HT-29 (cell line): ENCODE measurements around the gene OR1I1. TPM values are rescaled to one million over a fixed set of nuclear protein-coding genes. Genes with fewer than 3 reads are reported as not detected.
"Not testable (repeated sequence)": the region's sequence is repeated elsewhere in the genome, so short reads cannot be mapped to it uniquely, and the experiment has no call there.

Source experiments
- DNase-seq: peaks from one replicate; pipeline ENCODE4 v3.0.0-alpha.2; 2015; ENCODE audit warnings: low spot score
- total RNA-seq: library from RNA; depleted of rRNA; stranded (reverse); fragments of >200 nt; shearing (Covaris generic); gene quantifications from 2 replicates; pipeline ENCODE4 v1.2.3, GENCODE V29; 2014; rRNA removed

OR1I1 gene
- not detected in 2 replicates for total RNA-seq

GRCh38 chr19:15081911-15082310, at the start of gene OR1I1:
TSS of gene OR1I1 (plus strand) at chr19:15082211. CDS start at chr19:15087066, 4,855 bp downstream.
- no peak for DNase-seq

- no peak for DNase-seq
Observed at GRCh38 chr19:15035795-15036311, 46.2 kb upstream of the OR1I1 start.

DNA sequence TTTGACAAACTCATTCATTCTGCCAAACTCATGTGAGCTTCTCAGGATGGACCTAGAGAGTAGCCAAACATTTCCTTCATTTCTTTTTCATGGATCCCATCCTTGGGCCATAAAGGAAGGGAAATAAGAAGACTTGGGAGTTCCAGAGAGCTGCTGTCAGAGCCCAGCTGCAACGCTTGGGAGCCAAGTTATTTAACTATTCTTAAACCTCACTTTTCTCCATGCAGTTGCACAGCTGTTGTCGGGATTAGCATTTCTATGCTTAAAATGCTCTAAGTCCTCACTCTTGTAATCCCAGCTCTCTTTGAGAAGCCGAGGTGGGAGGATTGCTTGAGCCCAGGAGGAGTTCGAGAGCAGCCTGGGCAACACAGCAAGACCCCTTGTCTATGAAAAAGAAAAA, 44.4 kb upstream of the OR1I1 start:
- no peak for DNase-seq

DNA sequence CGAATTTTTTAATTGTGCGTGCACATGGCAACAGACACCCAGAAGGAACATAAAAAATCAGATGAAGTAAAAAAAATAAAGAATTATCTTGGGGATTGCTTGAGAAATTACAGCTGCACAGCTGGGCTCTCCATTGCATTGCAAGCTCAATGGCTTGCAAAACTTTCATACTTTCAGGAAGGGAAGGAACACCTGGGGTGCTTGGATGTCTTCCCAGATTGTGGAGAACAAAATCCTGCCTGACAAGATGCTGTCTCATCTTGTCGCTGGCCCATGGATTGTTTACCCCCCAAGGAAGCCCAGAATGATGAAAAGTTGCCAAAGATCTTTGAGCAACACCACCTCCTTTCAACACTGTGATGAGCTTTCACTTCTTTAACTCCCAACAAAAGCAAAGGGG, 43.7 kb upstream of the OR1I1 start:
- no peak for DNase-seq

- DNase-seq: no peak
Observed at GRCh38 chr19:15042003-15042402, 40.0 kb upstream of the OR1I1 start.

DNA sequence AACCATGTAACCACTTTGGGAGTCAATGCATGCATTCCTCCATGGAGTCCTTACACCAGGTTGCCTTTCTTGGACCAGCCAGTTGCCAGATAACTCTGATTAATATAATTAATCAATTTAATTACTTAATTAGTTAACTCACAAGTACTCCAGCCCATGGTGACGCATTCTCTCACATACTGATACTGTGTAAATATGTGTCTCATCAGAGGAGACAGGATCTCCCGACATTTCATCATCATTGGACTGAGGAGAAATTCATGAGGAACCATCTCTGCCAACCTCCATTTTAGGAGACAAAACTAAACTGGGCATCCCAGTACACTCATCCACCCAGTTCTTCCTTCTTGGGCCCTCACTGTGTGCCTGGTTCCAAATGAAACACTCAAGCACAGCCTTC, 39.2 kb upstream of the OR1I1 start:
- DNase-seq: no peak

DNA sequence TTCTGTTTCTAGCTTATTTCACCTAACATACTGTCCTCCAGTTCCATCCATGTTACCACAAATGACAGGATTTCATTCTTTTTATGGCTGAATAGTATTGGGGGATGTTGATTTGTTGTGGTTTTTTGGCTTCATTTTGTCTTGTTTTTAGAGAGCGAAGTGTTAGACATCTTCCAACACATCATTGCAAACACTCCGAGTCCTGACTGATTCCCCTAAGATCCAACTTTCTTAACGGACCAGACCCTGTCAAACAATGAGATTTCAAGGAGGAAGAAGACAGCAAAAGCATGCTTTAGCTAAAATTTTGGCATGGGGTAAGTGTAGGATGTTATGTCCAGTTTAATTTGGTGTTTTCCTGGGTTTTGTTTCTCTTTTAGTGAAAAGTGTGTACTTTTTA, 36.5 kb upstream of the OR1I1 start:
- no peak for DNase-seq

DNA sequence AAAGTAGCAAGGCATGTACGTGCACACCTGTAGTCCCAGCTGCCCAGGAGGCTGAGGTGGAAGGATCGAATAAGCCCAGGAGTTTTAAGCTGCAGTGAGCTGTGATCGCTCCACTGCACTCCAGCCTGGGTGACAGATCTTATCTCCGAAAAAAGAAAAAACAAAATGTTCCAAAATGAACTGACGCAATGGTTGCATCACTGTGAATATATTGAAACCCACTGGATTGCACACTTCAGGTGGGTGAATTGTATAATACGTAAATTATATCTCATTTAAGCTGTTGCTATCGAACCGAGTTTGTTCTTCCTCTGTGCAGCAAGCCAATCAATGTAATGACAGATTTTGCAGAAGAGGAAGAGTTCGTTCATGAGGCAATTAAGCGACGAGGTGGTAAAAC, 34.3 kb upstream of the OR1I1 start:
- no peak for DNase-seq

- DNase-seq: no peak
Observed at GRCh38 chr19:15048128-15048527, 33.9 kb upstream of the OR1I1 start.

DNA sequence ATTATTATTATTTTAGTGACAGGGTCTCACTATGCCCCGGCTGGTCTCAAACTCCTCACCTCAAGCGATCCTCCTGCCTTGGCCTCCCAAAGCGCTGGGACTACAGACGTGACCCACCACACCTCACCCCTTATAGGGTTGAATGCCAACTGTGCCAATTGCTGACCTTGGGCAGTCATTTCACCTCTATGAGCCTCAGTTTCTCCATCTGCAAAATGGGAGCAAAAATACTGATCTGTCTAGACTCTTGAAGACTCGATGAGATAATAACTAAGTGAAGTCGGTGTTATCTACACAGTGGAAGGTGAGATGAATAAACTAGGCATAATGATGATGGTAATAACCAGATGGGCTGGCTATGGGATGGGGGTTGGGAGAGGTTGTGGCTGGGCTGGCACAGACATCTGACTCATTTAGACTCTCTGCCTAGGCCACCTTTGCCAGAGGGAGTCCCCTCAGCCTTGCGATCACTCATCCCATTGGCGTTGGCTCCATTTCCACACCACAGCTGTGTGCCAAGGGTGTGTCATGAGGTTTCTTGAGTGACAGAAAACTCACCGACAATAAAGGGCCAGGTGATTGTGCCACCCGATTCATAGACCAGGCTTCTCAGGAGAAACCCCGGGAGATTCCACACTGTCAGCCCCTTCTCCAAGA, 33.0 kb upstream of the OR1I1 start, which contains the start of gene CASP14:
CASP14 (plus strand) TSS at position 596 of the 657 bp plus-strand sequence. CDS start 2,772 bp downstream, outside the sequence.
- no peak for DNase-seq

DNA sequence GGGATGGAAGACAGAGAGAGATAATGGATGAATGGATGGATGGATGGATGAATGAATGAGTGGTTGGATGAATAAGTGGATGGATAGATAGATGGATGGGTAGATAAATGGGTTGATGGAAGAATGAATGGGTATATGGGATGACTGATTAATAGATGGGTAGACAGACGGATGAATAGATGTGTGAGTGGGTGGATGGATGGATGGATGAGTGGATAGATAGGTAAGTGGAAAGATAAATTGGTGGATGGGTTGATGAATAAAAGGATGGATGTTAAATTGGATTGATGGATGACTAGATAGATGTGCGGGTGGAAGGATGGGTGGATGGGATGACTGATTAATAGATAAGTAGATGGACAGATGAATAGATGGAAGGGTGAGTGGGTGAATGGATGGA, 31.4 kb upstream of the OR1I1 start:
- DNase-seq: no peak

DNA sequence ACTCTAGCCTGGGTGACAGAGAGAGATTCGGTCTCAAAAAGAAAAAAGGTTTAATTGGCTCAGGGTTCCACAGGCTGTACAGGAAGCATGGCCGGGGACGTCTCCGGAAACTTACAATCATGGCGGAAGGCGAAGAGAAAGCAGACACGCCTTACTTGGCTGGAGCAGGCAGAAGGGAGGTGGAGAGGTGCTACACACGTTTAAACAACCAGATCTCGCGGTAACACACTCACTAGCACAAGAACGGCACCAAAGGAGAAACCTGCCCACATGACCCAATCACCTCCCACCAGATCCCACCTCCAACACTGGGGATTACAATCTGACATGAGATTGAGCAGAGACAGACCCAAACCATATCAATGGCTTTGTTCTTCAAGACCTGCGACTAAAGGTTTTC, 20.0 kb upstream of the OR1I1 start:
- no peak for DNase-seq

DNA sequence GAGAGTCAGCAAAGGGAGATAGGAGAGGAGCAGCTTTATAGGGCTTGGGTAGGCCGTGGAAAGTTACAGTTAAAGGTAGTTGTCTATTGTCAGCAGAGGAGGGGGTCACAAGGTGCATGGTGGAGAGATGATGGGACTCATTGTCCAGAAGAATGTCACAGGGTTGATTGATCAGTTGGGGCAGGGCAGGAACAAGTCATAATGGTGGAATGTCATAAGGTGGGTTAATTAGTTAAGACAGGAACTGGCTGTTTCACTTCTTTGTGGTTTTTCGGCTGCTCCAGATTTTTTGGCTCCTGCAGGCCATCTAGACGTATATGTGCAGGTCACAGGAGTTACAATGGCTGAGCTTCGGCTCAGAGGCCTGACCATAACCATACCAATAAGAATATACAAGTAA, 11.6 kb upstream of the OR1I1 start:
- not testable (repeated sequence) for DNase-seq

DNA sequence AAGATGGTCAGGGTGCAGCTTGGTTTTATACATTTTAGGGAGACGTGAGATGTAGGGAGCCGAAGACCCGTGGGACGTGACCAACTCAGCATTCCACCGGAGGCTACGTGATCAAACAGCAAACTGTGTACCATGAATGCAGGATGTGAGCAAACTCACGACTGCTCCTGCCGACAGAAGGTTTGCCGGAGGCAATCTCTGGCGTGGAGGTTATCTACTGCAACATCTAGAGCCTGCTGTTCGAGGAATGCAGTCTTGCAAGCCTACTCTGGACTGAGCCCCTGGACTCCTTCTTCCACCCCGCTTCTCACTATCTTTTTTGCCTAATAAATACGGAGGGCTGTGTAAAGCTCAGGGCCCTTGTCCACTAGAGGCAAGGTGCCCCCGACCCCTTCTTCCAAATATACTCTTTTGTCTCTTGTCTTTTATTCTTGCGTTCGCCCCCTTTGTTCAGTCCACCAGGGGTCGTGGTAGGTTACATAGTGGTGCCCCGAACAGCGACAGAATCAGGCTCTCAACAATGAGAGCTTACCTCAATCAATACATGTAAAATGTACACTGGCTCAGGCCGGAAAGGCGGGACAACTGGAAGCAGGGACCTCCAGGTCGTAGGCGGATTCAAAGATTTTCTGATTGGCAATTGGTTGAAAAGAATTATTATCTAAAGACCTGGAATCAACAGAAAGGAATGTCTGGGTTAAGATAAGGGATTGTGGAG, 8.9 kb upstream of the OR1I1 start:
- no peak for DNase-seq

GRCh38 chr19:15074371-15074770, 7.6 kb upstream of the OR1I1 start:
- no peak for DNase-seq

GRCh38 chr19:15075806-15076205, 6.2 kb upstream of the OR1I1 start:
- DNase-seq: no peak

DNA sequence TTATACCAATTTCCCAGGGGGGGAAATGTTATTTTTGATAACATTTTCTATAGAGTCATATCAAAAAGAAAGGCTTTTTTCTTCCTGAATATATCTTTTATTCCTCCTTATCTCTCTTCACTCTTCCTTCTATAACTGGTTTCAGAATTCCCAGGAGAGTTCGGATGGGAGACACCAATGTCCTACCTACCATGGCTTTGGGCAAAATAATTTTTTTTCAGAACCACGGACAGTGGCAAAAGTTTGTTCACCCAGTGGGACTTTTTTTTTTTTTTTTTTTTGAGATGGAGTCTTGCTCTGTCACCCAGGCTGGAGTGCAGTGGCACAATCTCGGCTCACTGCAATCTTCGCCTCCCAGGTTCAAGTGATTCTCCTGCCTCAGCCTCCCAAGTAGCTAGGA, 2.0 kb upstream of the OR1I1 start:
- DNase-seq: not testable (repeated sequence)

GRCh38 chr19:15087182-15087581, 5.2 kb downstream of the OR1I1 start:
- no peak for DNase-seq

DNA sequence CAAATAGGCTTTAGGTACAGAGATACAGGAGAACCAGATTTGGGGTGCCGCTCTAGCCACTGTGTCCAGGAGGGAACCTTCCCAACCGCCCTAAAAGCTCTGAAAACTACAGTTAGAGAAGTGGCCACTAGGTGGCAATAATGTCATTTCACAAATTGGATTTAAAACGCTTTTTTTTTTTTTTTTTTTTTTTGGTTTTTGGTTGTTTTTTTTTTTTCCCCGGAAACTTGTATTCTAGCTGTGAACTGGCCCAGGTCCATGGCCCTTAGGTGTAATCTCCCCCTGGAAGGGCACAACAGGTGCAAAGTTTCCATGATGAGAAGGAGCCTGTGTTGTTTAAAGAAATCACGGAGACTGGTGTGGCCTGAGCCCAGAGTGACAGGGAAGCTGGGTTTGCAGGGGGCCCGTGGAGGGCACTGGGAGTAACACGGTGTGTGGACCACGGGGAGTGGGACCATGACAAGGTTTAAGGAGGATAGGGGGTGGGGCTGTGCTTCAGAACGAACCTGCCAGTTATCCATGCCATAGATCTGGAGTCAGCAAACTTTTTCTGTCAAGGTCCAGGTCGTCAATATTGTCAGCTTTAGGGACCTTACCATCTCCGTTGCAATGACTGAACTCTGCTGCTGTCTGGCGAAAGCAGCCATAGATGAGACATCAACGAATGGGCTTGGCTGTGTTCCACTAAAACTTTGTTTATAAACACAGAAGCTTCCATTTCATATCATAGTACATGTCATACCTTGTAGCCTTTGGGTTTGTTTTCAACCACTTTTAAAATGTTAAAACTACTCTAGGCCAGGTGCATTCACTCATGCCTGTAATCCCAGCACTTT, 10.1 kb downstream of the OR1I1 start:
- peak; percentile 60 for DNase-seq

GRCh38 chr19:15093001-15093400, 11.0 kb downstream of the OR1I1 start:
- DNase-seq: no peak

- DNase-seq: no peak
Observed at GRCh38 chr19:15096223-15096622, 14.2 kb downstream of the OR1I1 start.

DNA sequence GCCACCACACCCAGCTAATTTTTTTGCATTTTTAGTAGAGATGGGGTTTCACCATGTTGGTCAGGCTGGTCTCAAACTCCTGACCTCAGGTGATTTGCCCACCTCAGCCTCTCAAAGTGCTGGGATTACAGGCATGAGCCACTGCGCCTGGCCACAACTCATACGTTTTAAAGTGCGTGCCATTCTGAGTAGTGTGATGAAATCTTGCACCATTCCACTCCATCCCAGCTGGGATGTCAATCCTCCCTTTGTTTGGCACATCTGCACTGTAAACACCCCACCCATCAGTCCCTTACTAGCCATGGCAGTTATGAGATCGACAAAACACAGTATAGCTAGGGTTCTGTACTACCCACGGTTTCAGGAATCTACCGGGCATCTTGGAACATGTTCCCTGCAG, 16.0 kb downstream of the OR1I1 start:
- not testable (repeated sequence) for DNase-seq
